ENCODE results near the gene ARID3C. TPM values are rescaled to one million over a fixed set of nuclear protein-coding genes. Genes with fewer than 3 reads are reported as not detected.

Gene ARID3C
- total and polyA plus RNA-seq, 2 of the 8 experiments (the other 6 are each of a cell fraction or from before 2014, with no cell fraction given): 0.08 TPM; not detected in 1

- peak in 1 of 2 experiments; percentile 98; a peak in 2 of 3 replicates for TF ChIP-seq EP300 (IDR thresholded peaks at IDR 0.05; ENCODE audit: borderline replicate concordance in 1 of 2, low read depth in 2 of 2, low read length in 2 of 2)
These were observed 8.7 kb upstream of the ARID3C start, which contains the start of gene SIGMAR1 (continued) for GRCh38 chr9:34637356-34638137.
